SIG-M5 treated with dmso at 0.1 percent for 504 hours (cell line): ENCODE results near the gene AARS2.
"Not testable (repeated sequence)": the region's sequence is repeated elsewhere in the genome, so short reads cannot be mapped to it uniquely, and the experiment has no call there.

Experiments used
- DNase-seq: peaks from one replicate; lab custom pipeline; 2025; ENCODE audit not compliant: unreplicated experiment; lab: John Stamatoyannopoulos, UW

The AARS2 gene

DNA sequence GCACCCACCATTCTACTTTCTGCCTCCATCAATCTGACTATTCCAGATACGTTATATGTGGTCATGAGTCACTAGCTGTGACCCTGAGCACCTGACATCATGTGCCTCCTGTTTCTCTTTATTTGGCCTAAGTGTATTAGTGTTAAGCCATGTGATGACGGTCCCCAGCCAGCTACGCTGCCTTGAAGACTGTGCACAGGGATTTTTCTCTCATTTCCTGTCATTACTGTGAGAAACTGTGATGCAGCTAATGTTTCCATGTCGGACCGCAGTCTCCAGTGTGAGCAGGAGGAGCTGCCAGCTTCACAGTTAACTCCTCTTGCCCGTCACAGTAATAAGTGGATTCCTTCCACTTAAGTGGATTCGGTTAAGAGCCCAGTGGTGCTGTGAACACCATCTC, 19.4 kb upstream of the AARS2 start:
- no peak for DNase-seq

DNA sequence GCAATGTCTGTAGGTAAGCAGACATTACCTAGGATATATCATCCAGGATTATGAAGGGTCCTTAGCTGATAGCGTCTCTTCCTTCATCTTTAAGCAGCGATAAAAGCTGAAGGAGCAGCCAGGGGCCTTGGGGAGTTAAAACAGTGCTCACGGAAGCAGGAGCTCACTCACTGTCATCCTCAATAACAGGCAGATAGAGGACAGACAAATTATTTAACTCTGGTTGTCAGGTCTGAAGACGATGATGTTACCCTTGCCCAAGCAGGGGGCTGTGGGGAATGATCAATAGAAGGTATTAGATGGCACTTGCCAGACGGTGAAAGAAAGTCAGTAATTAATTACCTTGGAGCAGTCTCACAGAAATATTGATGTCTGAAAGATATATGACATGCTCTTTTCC, 16.7 kb upstream of the AARS2 start:
- no peak for DNase-seq

DNA sequence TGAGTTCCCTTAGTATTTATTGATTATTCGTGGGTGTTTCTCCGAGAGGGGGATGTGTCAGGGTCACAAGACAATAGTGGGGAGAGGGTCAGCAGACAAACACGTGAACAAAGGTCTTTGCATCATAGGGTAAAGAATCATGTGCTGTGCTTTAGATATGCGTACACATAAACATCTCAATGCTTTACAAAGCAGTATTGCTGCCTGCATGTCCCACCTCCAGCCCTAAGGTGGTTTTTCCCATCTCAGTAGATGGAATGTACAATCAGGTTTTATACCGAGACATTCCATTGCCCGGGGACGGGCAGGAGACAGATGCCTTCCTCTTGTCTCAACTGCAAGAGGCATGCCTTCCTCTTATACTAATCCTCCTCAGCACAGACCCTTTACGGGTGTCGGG, 15.1 kb upstream of the AARS2 start:
- not testable (repeated sequence) for DNase-seq

DNA sequence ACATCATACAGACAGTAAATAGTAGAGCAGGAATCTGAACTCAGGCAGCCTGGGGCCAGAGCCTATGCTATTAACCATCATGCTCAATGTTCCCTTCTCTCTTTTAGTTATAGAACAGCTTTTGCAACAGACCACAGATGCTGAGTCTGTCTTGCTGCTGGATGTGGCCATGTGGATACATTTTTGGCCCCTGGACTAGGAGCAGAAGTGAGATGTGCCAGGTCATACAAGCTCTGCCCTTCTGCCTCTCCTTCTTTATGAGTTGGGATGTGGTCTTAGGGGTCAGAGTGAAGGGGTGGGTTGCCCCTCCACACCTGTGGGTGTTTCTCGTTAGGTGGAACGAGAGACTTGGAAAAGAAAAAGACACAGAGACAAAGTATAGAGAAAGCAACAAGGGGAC, 14.6 kb upstream of the AARS2 start:
- no peak for DNase-seq

DNA sequence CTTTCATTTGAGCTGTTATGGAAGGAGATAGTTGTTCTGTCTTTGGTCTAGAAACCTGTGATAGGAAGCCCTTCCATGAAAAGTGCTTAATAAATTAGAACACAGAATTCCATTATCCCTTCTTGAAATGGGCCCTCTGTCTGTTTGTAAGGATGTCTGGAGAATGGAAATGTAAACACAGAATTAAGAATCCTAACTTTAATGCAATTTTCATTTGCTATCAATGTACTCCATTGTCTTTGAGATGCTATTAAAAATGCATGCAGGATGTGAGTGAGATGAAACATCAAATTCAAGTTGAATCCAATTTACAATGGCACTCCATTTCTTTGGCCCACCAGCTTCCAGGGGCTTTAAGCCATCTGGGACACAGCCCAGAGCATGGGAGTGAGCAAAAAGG, 13.9 kb upstream of the AARS2 start:
- no peak for DNase-seq

DNA sequence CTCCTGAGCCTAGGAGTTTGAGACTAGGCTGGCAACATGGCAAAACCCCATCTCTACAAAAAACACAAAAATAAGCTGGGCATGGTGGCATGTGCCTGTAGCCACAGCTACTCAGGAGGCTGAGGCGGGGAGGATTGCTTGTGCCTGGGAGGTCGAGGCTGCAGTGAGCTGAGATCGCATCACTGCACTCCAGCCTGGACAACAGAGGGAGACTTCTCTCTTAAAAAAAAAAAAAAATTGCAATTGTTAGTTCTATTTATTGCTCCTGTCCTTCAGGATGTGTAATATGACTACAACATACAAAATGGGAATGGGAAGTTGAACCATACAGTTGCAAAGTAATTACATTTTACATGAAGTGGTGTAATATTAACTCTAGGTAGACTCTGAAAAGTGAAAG, 8.1 kb upstream of the AARS2 start:
- no peak for DNase-seq

DNA sequence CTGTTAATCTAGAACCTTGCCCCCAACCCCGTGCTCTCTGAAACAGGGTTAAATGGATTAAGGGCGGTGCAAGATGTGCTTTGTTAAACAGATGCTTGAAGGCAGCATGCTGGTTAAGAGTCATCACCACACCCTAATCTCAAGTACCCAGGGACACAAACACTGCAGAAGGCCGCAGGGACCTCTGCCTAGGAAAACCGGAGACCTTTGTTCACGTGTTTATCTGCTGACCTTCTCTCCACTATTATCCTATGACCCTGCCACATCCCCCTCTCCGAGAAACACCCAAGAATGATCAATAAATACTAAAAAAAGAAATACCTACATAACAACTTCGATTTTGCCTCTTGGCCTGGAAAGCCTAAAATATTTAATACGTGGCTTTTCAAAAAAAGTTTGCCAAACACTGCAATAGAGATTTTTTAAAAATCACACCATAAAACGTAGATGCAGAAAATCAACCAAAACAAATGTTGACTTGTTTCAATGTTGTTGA, 4.0 kb upstream of the AARS2 start:
- not testable (repeated sequence) for DNase-seq

DNA sequence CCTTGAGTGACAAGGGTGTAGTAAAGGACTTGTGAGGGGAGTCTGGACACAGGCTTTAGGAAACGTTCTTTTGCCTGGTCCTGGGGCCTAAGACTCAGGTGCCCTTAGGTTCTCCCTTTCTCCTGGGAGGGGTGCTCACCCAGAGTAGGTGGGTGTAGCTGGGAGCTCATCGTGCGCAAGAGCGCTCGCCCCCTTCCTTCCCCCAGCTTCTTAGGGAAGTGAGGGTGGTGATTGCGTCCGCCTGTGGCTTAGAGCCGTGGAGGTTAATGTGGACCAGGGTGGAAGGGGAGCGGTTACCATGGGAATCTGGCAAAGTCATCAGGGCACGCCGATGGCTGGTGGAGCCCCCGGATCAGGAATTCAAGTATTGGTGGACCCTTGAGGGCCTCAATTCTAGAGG, 3.3 kb upstream of the AARS2 start:
- no peak for DNase-seq

DNA sequence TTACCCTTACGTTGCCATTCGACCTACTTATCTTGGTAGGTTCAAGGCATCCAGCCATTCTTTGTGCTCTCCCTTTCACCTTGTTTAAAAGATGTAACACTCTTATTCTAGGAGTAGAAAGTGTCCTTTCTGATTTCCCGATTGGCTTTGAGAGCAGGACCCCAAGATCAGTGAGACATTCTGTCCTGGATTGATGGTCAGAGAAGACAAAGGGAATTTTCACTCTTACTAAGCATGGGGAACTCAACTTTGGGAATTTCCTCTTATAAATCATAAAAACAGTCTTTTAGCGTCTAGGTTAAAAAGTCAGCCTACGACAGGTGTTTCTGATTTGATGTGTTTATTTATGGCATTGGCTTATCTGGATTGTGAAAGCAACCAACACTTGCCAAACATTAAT, 2.8 kb upstream of the AARS2 start:
- no peak for DNase-seq

DNA sequence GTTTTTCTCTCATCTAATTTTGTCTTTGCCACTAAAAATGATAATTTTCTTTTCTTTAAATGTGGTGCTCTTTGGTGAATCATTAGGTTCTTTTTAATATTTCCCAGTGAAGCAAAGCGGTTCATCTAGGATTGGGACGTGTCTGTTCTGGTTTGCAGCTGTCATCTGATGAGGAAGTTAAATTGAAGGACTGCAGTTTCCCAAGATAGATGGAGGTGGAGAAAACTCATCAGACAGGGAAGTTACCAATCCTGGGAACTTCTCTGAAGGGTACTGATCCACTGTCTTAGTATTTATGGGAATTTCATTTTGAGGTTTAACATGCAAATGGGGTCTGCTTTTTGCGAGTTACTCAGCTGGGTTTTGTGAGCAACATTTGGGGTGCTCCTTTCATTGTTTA, 2.4 kb upstream of the AARS2 start:
- no peak for DNase-seq

DNA sequence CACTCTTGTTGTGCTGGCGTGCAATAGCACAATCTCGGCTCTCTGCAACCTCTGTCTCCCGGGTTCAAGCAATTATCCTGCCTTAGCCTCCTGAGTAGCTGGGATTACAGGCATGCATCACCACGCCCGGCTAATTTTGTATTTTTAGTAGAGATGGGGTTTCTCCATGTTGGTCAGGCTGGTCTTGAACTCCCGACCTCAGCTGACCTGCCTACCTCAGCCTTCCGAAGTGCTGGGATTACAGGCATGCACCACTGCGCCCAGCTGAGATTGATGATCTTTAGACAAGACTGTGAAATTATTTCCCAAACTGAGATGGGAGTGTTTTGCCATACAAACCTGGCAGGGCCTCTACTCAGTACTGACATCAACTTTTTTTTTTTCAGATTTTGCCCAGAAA, 1.5 kb upstream of the AARS2 start:
- DNase-seq: not testable (repeated sequence)

DNA sequence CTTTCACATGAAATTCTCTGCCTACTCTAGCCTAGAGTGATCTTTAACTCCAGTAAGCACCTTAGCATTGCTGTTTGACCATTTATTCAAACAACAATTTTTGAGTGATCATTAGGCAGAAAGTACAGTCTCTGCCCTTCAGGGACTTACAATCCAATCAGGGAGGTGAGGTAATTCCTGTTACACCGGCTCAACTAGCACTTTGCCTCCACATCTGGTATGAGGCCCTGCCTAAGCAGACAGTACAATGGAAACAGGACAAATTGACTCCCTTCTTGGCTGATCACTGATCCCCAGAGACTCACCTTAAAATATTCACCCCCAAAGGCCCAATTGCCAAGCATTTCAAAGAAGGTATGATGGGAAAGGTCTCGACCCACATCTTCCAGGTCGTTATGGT, 1.4 kb downstream of the AARS2 start:
- DNase-seq: no peak

DNA sequence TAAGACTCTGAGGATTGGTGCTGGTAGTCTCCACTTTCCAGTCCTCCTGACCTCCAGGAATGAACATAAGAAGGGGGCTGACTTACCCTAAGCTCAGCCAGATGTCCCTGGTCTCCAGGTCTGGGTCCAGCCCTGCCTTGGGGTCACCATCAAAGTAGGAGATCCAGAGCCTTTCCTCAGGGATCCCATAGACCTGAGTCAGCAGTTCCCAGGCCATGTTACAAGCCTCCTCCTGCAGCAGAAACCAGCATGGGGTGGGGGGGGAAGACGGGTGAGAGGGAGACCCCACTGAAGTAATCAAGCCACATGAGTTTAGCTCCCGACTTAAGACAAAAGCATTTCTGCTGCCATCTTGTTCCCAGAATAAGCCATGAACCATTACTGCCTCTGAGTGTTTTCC, 1.8 kb downstream of the AARS2 start:
- DNase-seq: no peak

DNA sequence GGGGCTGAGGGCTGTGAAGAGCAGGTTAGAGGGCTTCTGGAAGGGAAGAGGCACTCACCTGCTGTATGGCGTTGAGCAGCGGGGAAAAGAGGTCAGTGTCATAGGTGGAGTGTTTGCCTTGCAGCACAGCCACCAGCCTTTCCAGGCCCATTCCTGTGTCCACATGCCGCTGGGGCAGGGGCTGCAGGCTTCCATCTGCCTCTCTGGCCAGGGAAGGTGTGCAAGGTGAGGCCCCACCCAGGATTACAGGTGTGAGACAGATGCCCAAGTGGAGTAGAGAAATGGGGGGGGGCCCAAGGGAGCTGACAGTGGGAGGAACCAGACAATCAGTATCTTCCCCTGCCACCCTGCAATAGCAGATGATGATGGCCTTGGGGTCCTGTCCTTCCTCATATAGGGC, 2.9 kb downstream of the AARS2 start:
- no peak for DNase-seq

DNA sequence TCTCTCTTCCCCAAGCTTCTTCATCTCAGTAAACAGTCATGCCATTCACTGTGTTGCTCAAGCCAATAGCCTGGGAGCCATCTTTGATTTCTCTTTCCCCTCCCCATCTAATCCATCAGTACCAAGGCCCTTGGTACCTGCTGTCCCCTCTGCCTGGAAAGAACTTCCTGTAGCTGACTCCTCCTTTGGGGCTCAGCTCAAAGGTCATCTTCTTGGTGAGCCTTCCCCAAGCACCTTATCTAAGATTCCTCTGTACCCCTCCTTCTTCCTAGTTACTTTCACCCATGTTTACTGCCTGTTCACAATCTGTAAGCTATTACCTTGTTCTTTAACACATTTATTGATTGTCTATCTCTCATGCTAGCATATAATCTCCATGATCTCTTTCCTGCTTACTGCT, 3.5 kb downstream of the AARS2 start:
- no peak for DNase-seq

DNA sequence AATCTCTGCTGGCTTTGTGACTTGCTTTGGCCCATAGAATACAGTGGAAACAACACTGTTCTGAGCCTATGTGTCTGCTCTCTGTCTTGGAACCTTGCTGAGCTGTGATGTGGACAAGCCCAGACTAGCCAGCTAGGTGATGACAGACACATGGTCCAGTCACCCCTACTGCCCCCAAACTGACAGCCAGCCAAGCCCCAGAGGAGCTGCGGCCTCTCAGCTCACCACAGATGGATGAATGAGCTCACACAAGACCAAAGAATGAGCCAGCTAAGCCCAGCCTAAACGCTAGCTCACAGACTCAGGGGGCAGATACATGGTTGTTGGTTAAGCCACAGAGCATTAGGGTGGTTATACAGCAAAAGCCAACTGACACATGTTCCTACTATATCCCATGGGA, 4.1 kb downstream of the AARS2 start:
- DNase-seq: no peak

DNA sequence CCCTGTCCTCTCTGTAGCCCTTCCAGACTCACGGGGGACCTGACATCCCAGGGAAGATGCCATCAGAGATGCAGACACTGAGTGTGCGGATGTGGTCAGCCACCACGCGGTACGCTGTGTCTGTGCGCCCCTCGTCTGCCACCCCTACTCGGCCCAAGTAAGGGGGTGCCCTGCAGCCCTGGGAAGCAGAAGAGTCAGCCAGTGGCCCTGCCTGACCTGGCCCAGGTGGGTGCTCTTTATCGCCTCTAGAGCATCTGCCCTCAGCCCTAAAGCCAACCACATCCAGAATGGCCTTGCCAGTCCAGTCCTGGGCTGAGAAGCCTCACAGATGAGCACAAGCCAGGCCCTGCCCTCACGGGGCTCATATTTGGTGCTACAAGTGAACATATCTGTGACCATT, 5.9 kb downstream of the AARS2 start:
- DNase-seq: no peak

DNA sequence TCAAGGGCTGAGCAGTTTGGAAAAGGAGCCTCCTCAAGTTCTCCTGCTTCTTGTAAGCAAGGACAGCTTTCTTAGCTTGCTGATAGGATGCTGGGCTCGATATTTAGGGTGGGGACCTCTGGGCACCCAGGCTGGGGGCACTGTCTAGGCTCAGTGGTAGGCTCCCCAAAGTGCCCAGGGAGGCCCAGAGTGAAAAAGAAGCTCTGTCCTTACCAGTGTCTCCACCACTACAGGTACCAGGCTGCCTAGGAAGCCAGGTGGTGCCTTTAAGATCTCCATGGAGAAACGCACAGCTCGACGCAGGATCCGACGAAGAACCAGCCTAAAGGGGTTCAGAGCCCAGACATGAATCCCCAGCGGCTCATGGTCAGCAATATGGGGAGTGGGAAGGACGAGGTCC, 6.4 kb downstream of the AARS2 start:
- no peak for DNase-seq

DNA sequence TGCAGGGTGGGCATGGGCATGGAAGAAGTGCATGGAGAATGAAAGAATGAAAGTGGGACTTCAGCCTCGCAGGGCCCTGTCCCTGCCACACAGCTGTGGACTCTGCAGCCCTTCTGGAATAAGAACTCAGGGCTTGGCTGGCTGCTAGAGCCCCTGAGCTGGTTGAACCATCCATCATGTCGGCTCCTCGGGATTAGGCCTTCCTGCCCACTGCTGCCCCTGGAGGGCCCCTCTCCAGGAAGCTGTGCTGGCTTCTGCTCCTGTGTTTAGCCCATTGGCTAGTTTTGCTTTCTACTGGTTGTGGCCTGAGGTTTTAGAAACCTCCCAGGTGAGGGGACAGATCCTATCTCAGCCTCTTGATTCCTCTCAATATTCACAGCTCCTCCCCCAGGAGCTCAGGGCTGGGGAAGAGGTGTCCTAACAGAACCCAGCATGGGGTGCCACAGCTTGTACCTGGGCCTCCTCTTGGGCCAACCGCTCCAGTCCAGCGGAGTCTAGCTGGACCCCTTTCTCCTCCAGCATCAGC, 7.9 kb downstream of the AARS2 start:
- no peak for DNase-seq

DNA sequence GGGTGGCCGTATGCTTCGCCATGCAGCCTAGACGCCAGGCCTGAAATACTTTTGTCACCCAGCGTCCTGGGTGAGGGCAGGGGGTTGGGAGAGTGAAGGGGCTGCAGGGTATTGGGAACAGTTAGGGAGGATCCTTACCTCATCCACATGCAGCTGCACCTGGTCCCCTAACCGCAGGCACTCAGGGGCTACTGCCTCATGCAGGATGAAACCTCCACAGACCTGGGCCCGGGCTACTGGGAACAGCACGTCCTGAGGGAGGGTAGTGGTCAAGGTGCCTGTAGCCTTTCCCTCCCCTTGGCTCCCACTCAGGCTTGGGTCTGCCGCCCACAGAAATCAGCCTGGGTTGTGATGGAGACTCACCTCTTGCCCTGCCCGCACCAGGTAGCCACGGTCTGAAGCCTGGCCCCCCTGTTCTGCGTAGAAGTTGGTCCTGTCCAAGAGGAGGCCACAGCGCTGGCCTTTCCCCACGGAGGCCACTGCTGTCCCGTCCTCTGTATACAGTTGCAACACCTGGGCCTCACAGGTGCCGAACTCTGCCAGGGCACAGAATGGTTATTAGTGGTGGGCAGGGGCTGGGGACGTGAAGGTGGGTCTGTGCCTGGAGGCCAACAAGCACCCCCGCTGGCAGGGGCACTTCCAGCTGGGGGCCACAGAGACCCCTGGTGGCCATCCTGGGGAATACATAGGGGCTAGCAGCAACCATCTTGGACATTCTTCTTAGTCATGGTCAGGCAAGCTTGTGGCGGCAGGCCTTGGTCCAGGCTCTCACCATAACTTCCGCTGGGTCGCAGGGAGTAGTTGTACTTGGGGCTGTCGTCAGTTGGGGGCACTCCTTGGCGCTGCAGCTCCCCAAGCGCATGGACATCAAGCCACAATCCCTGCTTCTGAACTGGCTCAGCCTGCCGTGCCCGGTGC, 8.6 kb downstream of the AARS2 start:
- DNase-seq: no peak

DNA sequence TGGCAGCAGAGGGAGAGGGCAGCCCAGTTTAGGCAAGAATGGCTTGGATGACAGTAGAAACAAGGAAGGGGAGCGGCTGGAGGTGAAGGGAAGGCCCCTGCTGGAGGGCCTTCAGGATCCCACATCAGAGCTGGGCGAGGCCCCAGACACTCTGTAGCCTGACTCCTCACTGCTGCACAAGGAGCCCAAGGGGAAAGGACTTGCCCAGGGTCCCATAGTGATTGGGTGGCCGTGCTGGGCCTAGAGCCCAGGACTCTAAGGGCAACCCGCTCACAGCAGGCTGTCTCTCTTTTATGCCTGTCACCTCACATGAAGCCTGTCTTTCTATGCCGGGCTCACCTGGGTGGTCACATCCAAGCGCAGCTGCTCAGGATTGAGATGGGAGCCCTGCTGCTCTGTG, 9.3 kb downstream of the AARS2 start:
- DNase-seq: no peak

DNA sequence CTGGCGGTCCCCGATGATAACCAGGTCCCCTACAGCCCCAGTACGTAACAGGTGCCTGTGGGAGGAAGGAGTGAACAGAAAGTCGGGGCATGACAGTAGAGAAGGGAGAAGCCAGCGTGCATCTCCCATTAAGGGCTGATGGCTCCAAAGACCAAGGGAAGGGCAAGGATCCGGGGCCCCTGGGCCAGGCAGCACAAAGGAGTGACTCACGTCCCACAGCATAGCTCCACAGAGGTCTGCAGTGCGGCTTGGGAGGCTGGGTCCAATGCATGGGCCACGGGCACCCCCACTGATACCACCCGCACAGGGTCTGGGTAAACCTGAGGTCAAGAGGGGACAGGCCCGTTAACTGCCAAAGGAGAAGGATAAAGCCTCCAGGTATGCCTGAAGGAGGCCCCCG, 10.3 kb downstream of the AARS2 start:
- no peak for DNase-seq
